Endodermal cell (in vitro differentiated cells): ENCODE data around the gene NAV1. TPM values are rescaled to one million over a fixed set of nuclear protein-coding genes. Genes with fewer than 3 reads are reported as not detected.
"Not testable (repeated sequence)": the region's sequence is repeated elsewhere in the genome, so short reads cannot be mapped to it uniquely, and the experiment has no call there.

Experiments
- DNase-seq: peaks from one replicate; pipeline ENCODE4 v3.0.0-alpha.2; 2017
- H3K27ac ChIP-seq: 2 replicates; pipeline ENCODE4 v1.5.1; 2013; ENCODE audit warnings: mild to moderate bottlenecking, low read depth, low read length, moderate library complexity
- H3K27me3 ChIP-seq: 2 replicates; pipeline ENCODE4 v1.6.1; 2013; ENCODE audit warnings: mild to moderate bottlenecking, low read length, moderate library complexity; ENCODE audit not compliant: insufficient read depth, control insufficient read depth, poor library complexity, severe bottlenecking
- H3K36me3 ChIP-seq: 2 replicates; pipeline ENCODE4 v1.7.0; 2013; ENCODE audit warnings: mild to moderate bottlenecking, low read length, moderate library complexity; ENCODE audit not compliant: control insufficient read depth, insufficient read depth
- H3K4me1 ChIP-seq: one replicate; pipeline ENCODE4 v1.7.0; 2013; ENCODE audit warnings: low read length; ENCODE audit not compliant: control insufficient read depth, insufficient read depth
- H3K4me3 ChIP-seq: 2 replicates; pipeline ENCODE4 v1.5.1; 2013; ENCODE audit warnings: mild to moderate bottlenecking, low read length, moderate library complexity
- H3K9ac ChIP-seq: 2 replicates; pipeline ENCODE4 v1.6.1; 2013; ENCODE audit warnings: mild to moderate bottlenecking, low read length, moderate library complexity; ENCODE audit not compliant: poor library complexity, severe bottlenecking; ENCODE audit errors: extremely low read depth
- H3K9me3 ChIP-seq: 2 replicates; pipeline ENCODE4 v1.6.1; 2013; ENCODE audit warnings: mild to moderate bottlenecking, low read length, moderate library complexity; ENCODE audit not compliant: control insufficient read depth
- H3K27ac Mint-ChIP-seq: 2 replicates; pipeline ENCODE4 v1.8.0; 2020; ENCODE audit warnings: mixed read lengths
- H3K27me3 Mint-ChIP-seq: 2 replicates; pipeline ENCODE4 v1.8.0; 2021; ENCODE audit warnings: mild to moderate bottlenecking, mixed read lengths; ENCODE audit not compliant: insufficient read depth
- H3K36me3 Mint-ChIP-seq: 2 replicates; pipeline ENCODE4 v1.8.0; 2020; ENCODE audit warnings: low read depth, mixed read lengths
- H3K4me1 Mint-ChIP-seq: 2 replicates; pipeline ENCODE4 v1.8.0; 2020; ENCODE audit warnings: mixed read lengths
- H3K4me3 Mint-ChIP-seq: 2 replicates; pipeline ENCODE4 v1.8.0; 2020; ENCODE audit warnings: mild to moderate bottlenecking, moderate library complexity, mixed read lengths
- H3K9me3 Mint-ChIP-seq: 2 replicates; pipeline ENCODE4 v1.8.0; 2020; ENCODE audit warnings: mild to moderate bottlenecking, mixed read lengths
- CTCF ChIP-seq: fragments of 200-600 bp; sonication (generic); conservative IDR thresholded peaks from 2 replicates; pipeline ENCODE4 v1.5.0; 2021; ENCODE audit warnings: antibody characterized with exemption, mild to moderate bottlenecking
- WGBS, 2 experiments: methylation state at CpG; one replicate each; pipeline versions ENCODE4 v1.1.5 to v1.1.7; 2013; ENCODE audit warnings: missing lambda C conversion rate in 2 of 2, mixed read lengths in 1 of 2; ENCODE audit not compliant: insufficient coverage in 1 of 2, insufficient read length in 1 of 2; 5-methylcytosine and 5-hydroxymethylcytosine counted together
- total RNA-seq, 2 donors: library from RNA; stranded (reverse); fragmentation: NEBNext Ultra II Directional in 1 of 2; extraction: Animal tissue kit (Norgen Biotek cat#: 25700) in 1 of 2; gene quantifications; 2 replicates in 1 of 2; 3 replicates in 1 of 2; pipeline ENCODE4 v1.2.1, GENCODE V29; 2021

Gene NAV1
- total RNA-seq, 2 donors from 2014 or later: 42.2 to 62.5 TPM

DNA sequence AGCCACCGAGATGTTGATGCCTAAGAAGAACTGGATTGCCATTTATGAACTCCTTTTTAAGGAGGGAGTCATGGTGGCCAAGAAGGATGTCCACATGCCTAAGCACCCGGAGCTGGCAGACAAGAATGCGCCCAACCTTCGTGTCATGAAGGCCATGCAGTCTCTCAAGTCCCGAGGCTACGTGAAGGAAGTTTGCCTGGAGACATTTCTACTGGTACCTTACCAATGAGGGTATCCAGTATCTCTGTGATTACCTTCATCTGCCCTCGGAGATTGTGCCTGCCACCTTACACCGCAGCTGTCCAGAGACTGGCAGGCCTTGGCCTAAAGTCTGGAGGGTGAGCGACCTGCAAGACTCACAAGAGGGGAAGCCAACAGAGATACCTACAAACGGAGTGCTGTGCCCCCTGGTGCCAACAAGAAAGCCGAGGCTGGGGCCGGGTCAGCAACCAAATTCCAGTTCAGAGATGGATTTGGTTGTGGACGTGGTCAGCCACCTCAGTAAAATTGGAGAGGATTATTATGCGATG is 18.8 kb upstream of the NAV1 start:
- not testable (repeated sequence) for H3K9me3 Mint-ChIP-seq, H3K9ac ChIP-seq, H3K27ac Mint-ChIP-seq, H3K4me1 Mint-ChIP-seq, H3K9me3 ChIP-seq, H3K4me1 ChIP-seq, H3K27me3 Mint-ChIP-seq, H3K27me3 ChIP-seq, H3K27ac ChIP-seq, H3K4me3 Mint-ChIP-seq, H3K4me3 ChIP-seq, H3K36me3 ChIP-seq, H3K36me3 Mint-ChIP-seq
- TF ChIP-seq CTCF: peak; percentile 21
- DNase-seq: peak; percentile 44
- WGBS, 2 experiments: 78 to 84% methylated on average over 10 to 14 of the region's 14 CpGs

DNA sequence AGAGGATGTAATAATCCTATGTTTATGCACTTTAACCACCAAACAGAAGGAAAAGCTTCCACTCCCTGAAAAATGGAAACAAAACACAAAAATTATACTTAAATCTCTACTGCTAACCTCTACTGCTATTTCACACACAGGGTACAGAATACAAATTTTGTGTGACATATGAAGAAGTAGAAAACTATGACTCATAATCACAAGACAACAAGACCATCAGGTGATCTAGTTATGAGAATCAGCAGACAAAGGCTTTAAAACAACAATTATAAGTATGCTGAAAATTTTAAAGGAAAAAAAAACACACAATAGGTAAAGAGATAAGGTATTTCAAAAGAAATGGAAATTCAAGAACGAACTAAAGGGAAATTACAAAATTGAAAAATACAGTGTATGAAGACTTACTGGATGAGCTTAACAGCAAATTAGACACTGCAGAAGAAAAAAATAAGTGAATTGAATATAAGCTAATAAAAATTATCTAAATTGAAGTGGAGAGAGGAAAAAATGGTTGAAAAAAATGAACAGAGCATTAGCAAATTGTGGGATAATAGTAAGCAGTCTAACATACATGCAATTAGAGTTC is 13.6 kb upstream of the NAV1 start:
- Mint-ChIP-seq H3K27me3 (no peaks in the 10 kb centered on the region), H3K4me3 (no peak overlapping the region), H3K36me3 (no peaks in the 10 kb centered on the region), H3K27ac (no peak overlapping the region), H3K4me1 (no peaks in the 10 kb centered on the region), H3K9me3 (peaks cover 8% of the 10 kb centered on the region)
- no peak overlapping the region for H3K27ac ChIP-seq
- TF ChIP-seq CTCF: no peak
- H3K36me3 ChIP-seq: no peaks in the 10 kb centered on the region
- H3K4me1 ChIP-seq: no peaks in the 10 kb centered on the region
- H3K4me3 ChIP-seq: no peak overlapping the region
- WGBS, 2 experiments: 91 to 93% methylated on average over 1 of the region's 1 CpG
- no peak overlapping the region for H3K9ac ChIP-seq
- H3K27me3 ChIP-seq: no peaks in the 10 kb centered on the region
- peaks cover 4% of the 10 kb centered on the region for H3K9me3 ChIP-seq
- DNase-seq: no peak

DNA sequence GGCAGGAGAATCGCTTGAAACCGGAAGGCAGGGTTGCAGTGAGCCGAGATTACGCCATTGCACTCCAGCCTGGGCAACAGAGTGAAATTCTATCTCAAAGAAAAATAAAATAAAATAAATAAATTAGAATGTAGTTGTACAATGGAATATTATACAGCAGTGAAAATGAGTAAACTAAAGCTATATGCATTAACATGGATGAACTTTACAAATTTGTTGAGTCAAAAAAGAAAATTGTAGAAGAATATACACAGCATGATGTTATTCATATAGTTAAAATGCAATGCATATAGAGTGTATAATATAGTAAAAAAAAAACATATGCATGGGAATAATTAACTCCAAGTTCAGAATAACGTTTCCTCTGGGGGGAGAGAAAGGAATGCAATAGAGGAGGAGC is 11.0 kb upstream of the NAV1 start:
- H3K9ac ChIP-seq: no peak overlapping the region
- H3K4me1 Mint-ChIP-seq: no peaks in the 10 kb centered on the region
- no peaks in the 10 kb centered on the region for H3K4me1 ChIP-seq
- H3K27me3 Mint-ChIP-seq: peaks cover 3% of the 10 kb centered on the region
- H3K4me3 ChIP-seq: no peak overlapping the region
- H3K27ac Mint-ChIP-seq: no peak overlapping the region
- no peak overlapping the region for H3K27ac ChIP-seq
- H3K36me3 Mint-ChIP-seq: no peaks in the 10 kb centered on the region
- no peaks in the 10 kb centered on the region for H3K36me3 ChIP-seq
- 91% methylated on average over 3 of the region's 5 CpGs; no CpG with 5 or more reads in 1 of the 2 experiments for WGBS, 2 experiments
- DNase-seq: no peak
- H3K4me3 Mint-ChIP-seq: no peak overlapping the region
- no peaks in the 10 kb centered on the region for H3K27me3 ChIP-seq
- TF ChIP-seq CTCF: no peak
- peaks cover 4% of the 10 kb centered on the region for H3K9me3 ChIP-seq
- H3K9me3 Mint-ChIP-seq: peaks cover 8% of the 10 kb centered on the region
